Measurements from ENCODE around the gene ZFYVE28. TPM values are rescaled to one million over a fixed set of nuclear protein-coding genes. Genes with fewer than 3 reads are reported as not detected.

ZFYVE28 gene
- total RNA-seq, 1 donor from 2014 or later = 5.6 TPM

DNA sequence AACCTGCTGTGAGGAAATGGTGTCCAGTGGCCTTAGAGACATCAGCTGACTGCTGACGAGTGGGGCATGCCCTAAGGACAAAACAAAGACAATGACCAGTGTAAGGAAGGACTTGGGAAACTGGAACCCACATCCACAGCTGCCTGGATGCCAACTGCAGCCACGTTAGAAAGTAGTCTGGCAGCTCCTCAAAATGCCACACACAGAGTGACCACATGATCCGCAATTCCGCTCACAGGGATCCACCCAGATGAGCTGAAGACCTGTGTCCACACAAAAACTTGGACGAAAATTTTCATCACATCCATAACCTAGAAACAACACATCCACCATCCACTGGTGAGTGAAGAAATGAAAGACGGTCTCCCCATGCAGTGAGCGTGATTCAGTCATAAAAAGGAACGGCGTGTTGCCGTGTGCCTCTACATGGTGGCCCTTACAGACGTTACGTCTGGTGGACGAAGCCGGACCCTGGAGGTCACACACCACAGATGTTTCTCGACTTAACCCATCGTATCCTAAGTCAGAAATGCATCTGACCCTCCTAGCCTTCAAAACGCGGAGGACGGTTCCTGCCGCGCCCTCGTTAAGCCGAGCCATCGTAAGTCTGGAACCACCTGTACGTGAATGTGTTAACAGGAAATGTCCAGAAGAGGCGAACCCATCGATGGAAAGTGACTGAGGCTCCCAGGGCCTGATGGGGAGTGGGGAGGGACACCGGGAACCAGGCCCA, 115.9 kb downstream of the ZFYVE28 start:
- intact Hi-C loops (cut with micrococcal nuclease) = no loop called here
- peaks cover 8% of the 10 kb centered on the region for H3K36me3 ChIP-seq
- no peaks in the 10 kb centered on the region for H3K27me3 ChIP-seq (ENCODE audit: low read depth)
- no peak overlapping the region for H3K27ac ChIP-seq (replicated peaks)
- peaks cover 20% of the 10 kb centered on the region for H3K9me3 ChIP-seq (replicated peaks)
- no peaks in the 10 kb centered on the region for H3K4me1 ChIP-seq
- no peak for DNase-seq
- H3K4me3 ChIP-seq = no peak overlapping the region
- TF ChIP-seq CTCF (IDR thresholded peaks at IDR 0.05; ENCODE audit: borderline replicate concordance) = no peak

- no peak overlapping the region for H3K27ac ChIP-seq (replicated peaks)
- TF ChIP-seq CTCF (IDR thresholded peaks at IDR 0.05; ENCODE audit: borderline replicate concordance) = no peak
- no peak overlapping the region for H3K4me3 ChIP-seq
- H3K9me3 ChIP-seq (replicated peaks) = peaks cover 12% of the 10 kb centered on the region
- no peaks in the 10 kb centered on the region for H3K27me3 ChIP-seq (ENCODE audit: low read depth)
- H3K36me3 ChIP-seq = peaks cover 8% of the 10 kb centered on the region
- no peak for DNase-seq
- peaks cover 4% of the 10 kb centered on the region for H3K4me1 ChIP-seq
- intact Hi-C loops (cut with micrococcal nuclease) = no loop called here
These were observed 116.6 kb downstream of the ZFYVE28 start for GRCh38 chr4:2301806-2302205.

DNA sequence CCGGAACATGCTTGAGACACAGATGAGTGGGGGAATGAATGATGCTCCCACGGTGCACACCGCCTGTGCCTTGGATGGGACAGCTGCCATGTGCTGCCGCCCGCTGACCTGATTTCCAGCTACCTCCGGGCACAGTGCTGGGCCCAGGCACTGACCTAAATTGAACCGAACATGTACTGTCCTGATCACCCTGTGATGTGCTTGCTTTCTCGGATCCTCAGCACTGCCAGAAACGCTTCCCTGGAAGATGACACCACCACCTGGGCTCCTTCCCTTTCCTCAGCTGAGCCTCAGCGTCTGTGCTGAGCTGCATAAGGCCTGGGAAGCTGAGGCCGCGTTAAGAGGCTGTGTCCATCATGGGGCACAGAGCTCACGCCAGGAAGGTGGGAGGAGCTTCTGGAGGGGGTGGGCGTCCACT, 117.2 kb downstream of the ZFYVE28 start:
- Histone ChIP-seq H3K4me3 (no peak overlapping the region), H3K4me1 (peaks cover 10% of the 10 kb centered on the region), H3K27me3 (ENCODE audit: low read depth) (no peaks in the 10 kb centered on the region), H3K36me3 (peaks cover 8% of the 10 kb centered on the region), H3K9me3 (replicated peaks) (peaks cover 9% of the 10 kb centered on the region), H3K27ac (replicated peaks) (no peak overlapping the region)
- DNase-seq = no peak
- no peak for TF ChIP-seq CTCF (IDR thresholded peaks at IDR 0.05; ENCODE audit: borderline replicate concordance)
- intact Hi-C loops (cut with micrococcal nuclease) = no loop called here

DNA sequence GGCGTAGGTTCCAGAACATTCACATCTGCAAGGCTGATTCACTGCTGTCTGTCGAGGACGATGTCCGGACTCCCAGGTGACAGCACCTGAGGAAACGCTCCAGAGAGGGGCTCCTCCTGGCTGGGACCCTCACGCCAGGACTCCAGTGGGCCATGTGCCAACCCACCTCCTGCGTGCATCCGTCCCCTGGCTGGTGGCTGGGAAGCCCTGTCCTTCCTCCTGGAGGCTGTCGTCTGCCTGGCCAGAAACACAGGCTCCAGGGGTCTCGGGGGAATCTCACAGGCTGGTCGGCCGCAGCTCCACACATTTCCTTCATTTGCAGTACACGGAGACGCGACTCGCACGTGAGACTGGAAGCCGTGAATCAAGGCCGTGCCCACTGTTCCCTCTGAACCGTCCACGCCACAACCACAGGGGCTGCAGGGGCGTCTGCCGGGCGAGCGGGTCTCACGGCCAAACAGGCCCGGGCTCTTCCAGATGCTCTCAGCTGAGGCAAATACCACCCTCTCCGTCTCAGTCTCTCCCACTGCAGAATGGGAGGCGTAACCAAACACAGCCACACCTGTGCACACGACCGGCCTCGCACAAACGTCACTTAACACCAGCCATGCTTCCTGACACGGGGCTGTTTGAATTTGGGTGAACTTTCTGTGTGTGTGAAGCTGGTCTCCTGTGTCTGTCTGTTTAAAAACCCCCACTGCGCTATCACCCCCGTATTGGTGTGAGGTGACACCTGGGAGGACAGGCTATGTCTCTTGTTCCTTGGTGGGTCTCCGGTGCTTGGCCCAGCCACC, 117.8 kb downstream of the ZFYVE28 start:
- H3K4me3 ChIP-seq = no peak overlapping the region
- no peak overlapping the region for H3K27ac ChIP-seq (replicated peaks)
- DNase-seq = no peak
- intact Hi-C loops (cut with micrococcal nuclease) = no loop called here
- peaks cover 14% of the 10 kb centered on the region for H3K4me1 ChIP-seq
- H3K36me3 ChIP-seq = peaks cover 8% of the 10 kb centered on the region
- no peak for TF ChIP-seq CTCF (IDR thresholded peaks at IDR 0.05; ENCODE audit: borderline replicate concordance)
- no peaks in the 10 kb centered on the region for H3K27me3 ChIP-seq (ENCODE audit: low read depth)
- H3K9me3 ChIP-seq (replicated peaks) = peaks cover 9% of the 10 kb centered on the region

DNA sequence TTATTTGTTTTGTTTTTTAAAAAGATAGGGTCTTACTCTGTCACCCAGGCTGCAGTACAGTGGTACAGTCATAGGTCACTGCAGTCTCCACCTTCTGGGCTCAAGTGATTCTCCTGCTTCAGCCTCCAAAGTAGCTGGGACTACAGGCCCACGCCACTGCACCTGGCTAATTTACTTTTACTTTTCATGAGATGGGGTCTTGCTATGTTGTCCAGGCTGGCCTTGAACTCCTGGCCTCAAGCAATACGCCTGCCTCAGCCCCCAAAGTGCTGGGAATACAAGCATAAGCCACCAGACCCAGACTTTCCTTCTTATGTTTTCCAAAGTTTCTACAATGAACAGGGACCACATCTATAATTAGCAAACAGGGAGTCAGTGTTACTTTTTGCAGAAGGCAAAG, 118.7 kb downstream of the ZFYVE28 start:
- no peak overlapping the region for H3K4me3 ChIP-seq
- no peak for TF ChIP-seq CTCF (IDR thresholded peaks at IDR 0.05; ENCODE audit: borderline replicate concordance)
- intact Hi-C loops (cut with micrococcal nuclease) = no loop called here
- H3K9me3 ChIP-seq (replicated peaks) = peaks cover 9% of the 10 kb centered on the region
- H3K27ac ChIP-seq (replicated peaks) = no peak overlapping the region
- H3K4me1 ChIP-seq = peaks cover 14% of the 10 kb centered on the region
- no peak for DNase-seq
- peaks cover 8% of the 10 kb centered on the region for H3K36me3 ChIP-seq
- H3K27me3 ChIP-seq (ENCODE audit: low read depth) = no peaks in the 10 kb centered on the region
